Measurements from ENCODE around the gene RNF217. TPM values are rescaled to one million over a fixed set of nuclear protein-coding genes. Genes with fewer than 3 reads are reported as not detected.

The RNF217 gene
- total RNA-seq, 1 experiment from 2014 or later, result 37.7 TPM

DNA sequence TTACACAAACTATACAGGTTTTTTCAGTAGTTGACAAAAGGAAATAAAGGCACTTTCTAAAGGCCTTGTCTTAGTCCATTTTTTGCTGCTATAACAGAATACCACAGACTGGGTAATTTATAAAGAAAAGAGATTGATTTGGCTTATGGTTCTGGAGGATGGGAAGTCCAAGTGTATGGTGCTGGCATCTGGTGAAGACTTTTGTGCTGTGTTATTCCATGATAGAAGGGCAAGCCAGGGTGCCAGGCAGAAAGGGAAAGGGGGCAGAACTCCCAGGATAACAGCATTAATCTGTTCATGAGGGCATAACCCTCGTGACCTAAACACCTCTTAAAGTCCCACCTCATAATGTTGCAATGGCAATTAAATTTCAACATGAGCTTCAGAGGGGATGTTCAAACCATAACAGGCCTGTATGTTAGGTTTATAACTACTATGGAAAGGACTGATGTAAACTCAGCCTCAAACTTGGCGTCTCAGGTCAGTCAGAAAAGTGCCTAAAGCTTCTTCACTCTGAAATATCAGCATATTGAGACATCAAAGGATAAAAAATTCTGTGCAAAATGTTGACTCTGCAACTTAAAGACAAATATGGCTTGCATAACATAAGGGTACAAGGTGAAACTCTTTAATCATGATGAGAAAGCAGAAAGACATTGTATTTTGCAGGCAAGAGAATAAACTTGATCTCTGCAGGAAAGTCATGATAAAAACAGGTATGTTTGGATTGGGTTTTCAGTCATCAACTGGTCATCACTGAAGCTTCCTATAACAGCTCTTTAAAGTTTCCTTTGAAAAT, 42.8 kb downstream of the RNF217 start:
- ATAC-seq, result no peak
- H3K27ac ChIP-seq (ENCODE audit: low read length), result no peak overlapping the region
- no peak for DNase-seq (ENCODE audit: low read depth, low spot score)
- intact Hi-C loops (cut with micrococcal nuclease; ENCODE audit: unreplicated experiment), result no loop called here
- no TSS peak for BruUV-seq (replicated peaks)
- H3K27me3 ChIP-seq (ENCODE audit: control insufficient read depth, insufficient read depth, low read length), result no peaks in the 10 kb centered on the region
- ChIA-PET POLR2A (no interaction called here), CTCF (no interaction called here)
- no peaks in the 10 kb centered on the region for H3K36me3 ChIP-seq (ENCODE audit: control insufficient read depth, insufficient read depth, low read length)
- H3K4me3 ChIP-seq (ENCODE audit: low read depth in 2 of 2, low read length in 2 of 2), result no peak overlapping the region
- TF ChIP-seq POLR2AphosphoS5 (IDR thresholded peaks at IDR 0.05; ENCODE audit: low read depth, low read length) (no peak), SIN3A (IDR thresholded peaks at IDR 0.05; ENCODE audit: borderline replicate concordance, insufficient read depth, low read depth, low read length) (no peak), TCF7L2 (IDR thresholded peaks at IDR 0.05; ENCODE audit: low read depth, low read length) (0 out of 2 replicates have a peak, but pooled peaks have one; percentile 22)
- TF ChIP-seq, protein P1, sequence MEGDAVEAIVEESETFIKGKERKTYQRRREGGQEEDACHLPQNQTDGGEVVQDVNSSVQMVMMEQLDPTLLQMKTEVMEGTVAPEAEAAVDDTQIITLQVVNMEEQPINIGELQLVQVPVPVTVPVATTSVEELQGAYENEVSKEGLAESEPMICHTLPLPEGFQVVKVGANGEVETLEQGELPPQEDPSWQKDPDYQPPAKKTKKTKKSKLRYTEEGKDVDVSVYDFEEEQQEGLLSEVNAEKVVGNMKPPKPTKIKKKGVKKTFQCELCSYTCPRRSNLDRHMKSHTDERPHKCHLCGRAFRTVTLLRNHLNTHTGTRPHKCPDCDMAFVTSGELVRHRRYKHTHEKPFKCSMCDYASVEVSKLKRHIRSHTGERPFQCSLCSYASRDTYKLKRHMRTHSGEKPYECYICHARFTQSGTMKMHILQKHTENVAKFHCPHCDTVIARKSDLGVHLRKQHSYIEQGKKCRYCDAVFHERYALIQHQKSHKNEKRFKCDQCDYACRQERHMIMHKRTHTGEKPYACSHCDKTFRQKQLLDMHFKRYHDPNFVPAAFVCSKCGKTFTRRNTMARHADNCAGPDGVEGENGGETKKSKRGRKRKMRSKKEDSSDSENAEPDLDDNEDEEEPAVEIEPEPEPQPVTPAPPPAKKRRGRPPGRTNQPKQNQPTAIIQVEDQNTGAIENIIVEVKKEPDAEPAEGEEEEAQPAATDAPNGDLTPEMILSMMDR (IDR thresholded peaks at IDR 0.05), result no peak
- TF ChIP-seq, protein P2, sequence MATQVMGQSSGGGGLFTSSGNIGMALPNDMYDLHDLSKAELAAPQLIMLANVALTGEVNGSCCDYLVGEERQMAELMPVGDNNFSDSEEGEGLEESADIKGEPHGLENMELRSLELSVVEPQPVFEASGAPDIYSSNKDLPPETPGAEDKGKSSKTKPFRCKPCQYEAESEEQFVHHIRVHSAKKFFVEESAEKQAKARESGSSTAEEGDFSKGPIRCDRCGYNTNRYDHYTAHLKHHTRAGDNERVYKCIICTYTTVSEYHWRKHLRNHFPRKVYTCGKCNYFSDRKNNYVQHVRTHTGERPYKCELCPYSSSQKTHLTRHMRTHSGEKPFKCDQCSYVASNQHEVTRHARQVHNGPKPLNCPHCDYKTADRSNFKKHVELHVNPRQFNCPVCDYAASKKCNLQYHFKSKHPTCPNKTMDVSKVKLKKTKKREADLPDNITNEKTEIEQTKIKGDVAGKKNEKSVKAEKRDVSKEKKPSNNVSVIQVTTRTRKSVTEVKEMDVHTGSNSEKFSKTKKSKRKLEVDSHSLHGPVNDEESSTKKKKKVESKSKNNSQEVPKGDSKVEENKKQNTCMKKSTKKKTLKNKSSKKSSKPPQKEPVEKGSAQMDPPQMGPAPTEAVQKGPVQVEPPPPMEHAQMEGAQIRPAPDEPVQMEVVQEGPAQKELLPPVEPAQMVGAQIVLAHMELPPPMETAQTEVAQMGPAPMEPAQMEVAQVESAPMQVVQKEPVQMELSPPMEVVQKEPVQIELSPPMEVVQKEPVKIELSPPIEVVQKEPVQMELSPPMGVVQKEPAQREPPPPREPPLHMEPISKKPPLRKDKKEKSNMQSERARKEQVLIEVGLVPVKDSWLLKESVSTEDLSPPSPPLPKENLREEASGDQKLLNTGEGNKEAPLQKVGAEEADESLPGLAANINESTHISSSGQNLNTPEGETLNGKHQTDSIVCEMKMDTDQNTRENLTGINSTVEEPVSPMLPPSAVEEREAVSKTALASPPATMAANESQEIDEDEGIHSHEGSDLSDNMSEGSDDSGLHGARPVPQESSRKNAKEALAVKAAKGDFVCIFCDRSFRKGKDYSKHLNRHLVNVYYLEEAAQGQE (IDR thresholded peaks at IDR 0.05; ENCODE audit: insufficient read depth in 1 of 2, low read depth in 2 of 2, low read length in 1 of 2), result no peak
- no peaks in the 10 kb centered on the region for H3K9me3 ChIP-seq (ENCODE audit: control insufficient read depth, insufficient read depth, low read depth, low read length)
- in situ Hi-C loops (cut with HindIII; ENCODE audit: low pct_unique_long_range_greater_than_20kb, low sequenced_read_pairs), result no loop called here
- H3K4me1 ChIP-seq (ENCODE audit: control insufficient read depth, insufficient read depth, low read length), result peaks cover 12% of the 10 kb centered on the region

DNA sequence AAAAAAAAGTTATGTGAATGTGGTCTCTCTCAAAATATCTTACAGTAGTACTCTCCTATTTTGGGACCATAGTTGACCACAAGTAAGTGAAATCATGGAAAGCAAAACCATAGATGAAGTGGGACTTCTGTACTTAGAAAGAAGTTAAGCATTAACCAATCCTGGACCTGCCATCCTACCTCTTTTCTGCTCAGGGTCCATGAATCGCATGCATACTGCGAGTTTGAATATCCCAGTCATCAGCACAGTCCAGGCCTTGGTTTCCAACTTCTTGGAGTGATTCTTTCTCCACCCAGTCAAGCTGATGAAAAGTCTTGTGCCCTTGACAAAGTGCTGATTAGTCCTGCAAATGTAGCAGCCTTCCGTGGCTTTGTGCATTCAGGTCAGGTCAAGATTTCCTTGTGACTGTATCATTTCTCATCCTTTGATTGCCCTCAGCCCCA, 46.0 kb downstream of the RNF217 start:
- no TSS peak for BruUV-seq (replicated peaks)
- Histone ChIP-seq H3K9me3 (ENCODE audit: control insufficient read depth, insufficient read depth, low read depth, low read length) (no peaks in the 10 kb centered on the region), H3K27ac (ENCODE audit: low read length) (no peak overlapping the region), H3K27me3 (ENCODE audit: control insufficient read depth, insufficient read depth, low read length) (no peaks in the 10 kb centered on the region), H3K4me1 (ENCODE audit: control insufficient read depth, insufficient read depth, low read length) (no peaks in the 10 kb centered on the region; the same call in 1 of the 2 replicates), H3K36me3 (ENCODE audit: control insufficient read depth, insufficient read depth, low read length) (no peaks in the 10 kb centered on the region), H3K4me3 (ENCODE audit: low read depth in 2 of 2, low read length in 2 of 2) (no peak overlapping the region)
- TF ChIP-seq SIN3A (IDR thresholded peaks at IDR 0.05; ENCODE audit: borderline replicate concordance, insufficient read depth, low read depth, low read length), result no peak
- TF ChIP-seq POLR2AphosphoS5 (IDR thresholded peaks at IDR 0.05; ENCODE audit: low read depth, low read length), result no peak
- TF ChIP-seq, protein P2 (IDR thresholded peaks at IDR 0.05; ENCODE audit: insufficient read depth in 1 of 2, low read depth in 2 of 2, low read length in 1 of 2), result no peak
- TF ChIP-seq, protein P1 (IDR thresholded peaks at IDR 0.05), result no peak
- no peak for TF ChIP-seq TCF7L2 (IDR thresholded peaks at IDR 0.05; ENCODE audit: low read depth, low read length)
- intact Hi-C loops (cut with micrococcal nuclease; ENCODE audit: unreplicated experiment), result no loop called here
- in situ Hi-C loops (cut with HindIII; ENCODE audit: low pct_unique_long_range_greater_than_20kb, low sequenced_read_pairs), result no loop called here
- ChIA-PET POLR2A (no interaction called here), CTCF (no interaction called here)
- no peak for DNase-seq (ENCODE audit: low read depth, low spot score)
- no peak for ATAC-seq
